Globus pallidus (tissue), 1 donor: Measurements from ENCODE around the gene MCTP1.

Experiments used
- DNase-seq: peaks from one replicate; pipeline ENCODE4 v3.0.0-alpha.2; 2015; ENCODE audit warnings: low spot score

The MCTP1 gene

DNA sequence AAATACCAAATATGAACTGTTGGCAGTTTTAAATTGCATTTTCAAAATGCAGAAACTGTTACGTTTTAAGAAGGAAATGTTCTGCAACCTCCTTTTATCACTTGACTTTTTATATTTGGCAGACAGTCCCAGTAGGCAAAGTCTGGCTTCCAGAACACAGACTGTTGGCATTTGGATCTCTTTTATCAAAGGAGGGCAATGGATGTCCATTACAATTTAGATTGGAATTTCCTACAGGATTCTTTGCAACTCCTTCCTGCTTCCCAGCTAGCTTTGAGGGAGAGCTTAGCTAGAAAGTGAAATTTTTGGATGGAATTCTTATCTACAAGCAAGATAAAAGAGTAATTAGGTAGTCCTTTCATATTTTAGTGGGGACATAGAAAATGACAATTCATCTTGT, 523.8 kb downstream of the MCTP1 start:
- no peak for DNase-seq

DNA sequence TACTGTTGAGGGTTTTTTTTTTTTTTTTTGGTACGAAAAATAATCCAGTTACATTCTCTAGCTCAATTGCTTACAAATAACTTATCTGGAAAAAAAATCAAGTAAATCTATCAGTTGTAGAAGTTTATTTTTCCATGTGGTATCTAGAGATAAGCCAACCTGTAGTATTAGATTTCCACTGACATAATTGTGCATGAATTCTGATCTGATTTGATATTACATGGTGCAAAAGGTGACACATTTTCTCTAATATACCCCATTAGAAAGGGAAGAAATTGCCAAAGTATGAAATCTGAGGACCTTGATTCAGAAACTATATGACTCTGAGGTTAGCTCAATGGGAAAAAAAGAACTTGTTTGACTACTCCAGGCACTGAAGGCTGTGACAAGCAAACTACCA, 524.9 kb downstream of the MCTP1 start:
- DNase-seq = no peak

DNA sequence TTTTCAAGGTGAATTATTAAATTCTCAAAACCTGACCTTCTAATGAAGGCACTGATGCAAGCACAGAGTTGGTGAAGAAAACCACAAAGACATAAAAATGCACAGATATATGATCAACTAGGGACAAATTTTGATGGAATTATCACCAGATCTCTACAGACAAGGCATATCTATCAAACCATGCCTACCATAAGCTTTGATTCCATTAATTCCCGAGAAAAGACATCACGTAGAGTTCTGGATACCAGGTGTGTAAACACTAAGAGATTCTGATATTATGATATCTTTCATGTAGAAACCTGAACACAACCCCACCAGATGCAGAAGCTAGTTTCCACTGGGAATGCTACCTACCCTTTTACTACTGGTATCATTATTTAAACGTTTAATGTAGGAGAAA, 525.9 kb downstream of the MCTP1 start:
- DNase-seq = no peak

DNA sequence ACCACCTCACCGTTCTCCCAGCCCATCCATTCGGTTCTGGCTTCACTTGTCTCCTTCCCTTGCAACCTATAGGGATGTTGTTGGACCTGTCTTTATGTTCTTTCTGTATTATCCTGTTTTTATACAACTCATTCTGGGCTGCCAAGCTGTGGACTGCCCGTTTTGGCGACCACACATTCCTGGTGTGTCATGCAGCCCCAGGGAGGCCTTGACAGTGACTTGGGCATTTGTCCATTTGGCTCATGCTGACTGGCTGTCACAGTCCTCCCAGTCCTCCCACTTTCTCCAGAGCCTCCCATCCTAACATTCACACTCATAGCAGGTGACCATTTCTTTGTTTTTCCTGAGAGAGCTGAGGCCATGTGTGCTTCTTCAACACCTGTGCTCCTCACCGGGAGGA, 530.1 kb downstream of the MCTP1 start:
- DNase-seq = no peak

DNA sequence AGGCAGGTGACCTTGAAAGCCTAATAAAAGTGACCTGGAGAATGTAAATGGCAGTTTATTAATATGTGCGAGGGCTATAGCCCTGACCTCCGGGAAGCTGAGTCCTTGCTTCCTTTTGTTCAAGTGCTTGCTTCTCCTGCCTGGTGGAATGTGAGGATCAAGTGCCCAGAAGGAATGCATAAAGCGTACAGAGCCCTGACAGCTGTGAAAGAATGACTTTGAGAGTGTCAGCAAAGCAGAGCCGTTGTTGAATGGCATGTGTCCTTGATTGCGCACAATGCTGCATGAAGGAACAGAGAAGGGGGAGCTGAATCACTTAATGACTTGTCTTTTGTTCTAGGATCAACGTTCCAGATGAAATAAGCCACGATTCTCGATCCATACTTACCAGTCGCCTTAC, 533.4 kb downstream of the MCTP1 start:
- no peak for DNase-seq

DNA sequence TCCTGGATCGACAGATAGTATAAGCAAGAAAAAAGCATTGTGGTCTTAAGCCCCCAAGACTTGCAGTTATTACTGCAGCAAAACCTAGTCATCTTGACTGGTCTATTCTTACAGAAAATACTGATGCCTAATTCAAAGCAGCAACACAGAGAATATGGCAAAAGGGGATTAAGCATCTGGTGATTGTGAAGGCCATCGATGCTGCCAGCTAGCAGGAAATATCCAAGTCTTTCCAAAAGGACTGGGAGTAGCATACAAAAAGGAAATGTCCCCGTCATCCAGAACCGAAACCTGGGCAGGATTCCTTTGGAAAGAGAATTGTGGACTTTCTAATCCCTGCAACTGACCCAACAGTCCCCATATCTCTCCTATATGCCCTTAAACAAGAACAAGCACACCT, 534.2 kb downstream of the MCTP1 start:
- DNase-seq = no peak

DNA sequence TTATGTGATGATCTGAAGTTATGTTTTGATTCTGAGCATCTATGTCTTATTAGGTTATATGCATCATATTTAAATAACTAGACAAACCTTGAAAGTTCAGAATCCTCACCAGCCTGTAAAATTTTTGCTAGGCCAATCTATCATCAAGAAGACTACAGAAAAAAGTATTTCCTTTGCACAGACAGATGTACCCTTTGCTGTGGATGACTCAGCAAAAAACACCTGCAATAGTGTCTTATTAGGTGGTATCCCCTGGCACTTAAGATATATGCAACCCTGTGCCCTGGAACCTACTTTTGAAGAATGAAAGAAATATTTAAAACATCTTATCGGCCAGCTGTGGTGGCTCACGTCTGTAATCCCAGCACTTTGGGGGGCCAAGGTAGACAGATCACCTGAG, 535.9 kb downstream of the MCTP1 start:
- DNase-seq = no peak

DNA sequence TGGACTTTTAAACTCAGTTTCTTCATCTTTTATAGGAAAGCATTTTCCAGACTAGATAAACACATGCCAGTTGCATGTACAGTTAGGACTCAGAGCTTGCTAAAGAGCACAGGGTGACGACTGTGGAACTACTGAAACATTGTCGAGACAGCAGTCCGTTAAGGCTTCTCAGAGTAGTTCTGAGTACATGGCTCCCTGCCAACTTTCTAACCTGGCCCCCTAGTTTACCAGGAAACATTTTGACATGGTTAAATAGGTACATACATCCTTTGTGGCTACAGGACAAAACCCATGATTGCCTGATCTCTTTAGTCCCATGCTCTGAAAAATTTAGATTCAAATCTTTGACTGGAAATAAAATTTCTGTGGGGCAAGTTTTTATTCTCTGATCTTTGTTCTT, 536.7 kb downstream of the MCTP1 start:
- DNase-seq = no peak

DNA sequence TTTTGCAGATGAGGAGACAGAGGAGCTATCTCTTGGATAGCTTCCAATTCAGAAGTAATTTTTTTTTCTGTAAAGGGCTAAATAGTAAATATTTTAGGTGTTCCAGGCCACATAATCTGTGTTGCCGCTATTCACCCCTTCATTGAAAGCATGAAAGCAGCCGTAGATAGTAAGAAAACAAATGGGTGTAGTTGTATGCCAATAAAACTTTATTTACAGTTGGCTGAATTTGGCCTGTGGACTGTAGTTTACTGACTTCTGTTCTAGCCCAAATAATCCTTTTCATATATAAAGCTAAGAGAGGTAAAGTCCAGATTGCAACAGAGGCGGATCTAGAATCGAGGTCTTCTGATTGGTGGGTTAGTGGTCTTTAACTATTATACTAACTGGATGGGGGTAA, 537.5 kb downstream of the MCTP1 start:
- no peak for DNase-seq

DNA sequence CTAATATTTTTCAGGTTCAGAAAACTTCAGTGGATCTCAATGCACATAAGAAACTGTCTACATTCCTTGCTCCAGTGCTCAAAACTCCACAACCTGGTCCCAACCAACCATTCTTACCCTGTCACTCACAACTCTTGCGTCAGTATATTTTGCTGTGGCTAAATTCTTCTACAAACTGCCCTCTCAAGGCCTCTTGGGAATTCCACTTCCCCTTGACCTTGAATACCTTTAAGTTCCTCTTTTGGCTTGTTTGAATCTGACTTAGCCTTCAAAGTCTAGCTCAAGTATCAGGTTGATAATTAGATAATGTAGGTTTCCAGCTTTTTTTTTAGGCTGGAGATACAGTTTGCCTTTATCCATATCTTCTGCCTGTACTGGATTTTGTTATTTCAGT, 538.2 kb downstream of the MCTP1 start:
- DNase-seq = no peak

DNA sequence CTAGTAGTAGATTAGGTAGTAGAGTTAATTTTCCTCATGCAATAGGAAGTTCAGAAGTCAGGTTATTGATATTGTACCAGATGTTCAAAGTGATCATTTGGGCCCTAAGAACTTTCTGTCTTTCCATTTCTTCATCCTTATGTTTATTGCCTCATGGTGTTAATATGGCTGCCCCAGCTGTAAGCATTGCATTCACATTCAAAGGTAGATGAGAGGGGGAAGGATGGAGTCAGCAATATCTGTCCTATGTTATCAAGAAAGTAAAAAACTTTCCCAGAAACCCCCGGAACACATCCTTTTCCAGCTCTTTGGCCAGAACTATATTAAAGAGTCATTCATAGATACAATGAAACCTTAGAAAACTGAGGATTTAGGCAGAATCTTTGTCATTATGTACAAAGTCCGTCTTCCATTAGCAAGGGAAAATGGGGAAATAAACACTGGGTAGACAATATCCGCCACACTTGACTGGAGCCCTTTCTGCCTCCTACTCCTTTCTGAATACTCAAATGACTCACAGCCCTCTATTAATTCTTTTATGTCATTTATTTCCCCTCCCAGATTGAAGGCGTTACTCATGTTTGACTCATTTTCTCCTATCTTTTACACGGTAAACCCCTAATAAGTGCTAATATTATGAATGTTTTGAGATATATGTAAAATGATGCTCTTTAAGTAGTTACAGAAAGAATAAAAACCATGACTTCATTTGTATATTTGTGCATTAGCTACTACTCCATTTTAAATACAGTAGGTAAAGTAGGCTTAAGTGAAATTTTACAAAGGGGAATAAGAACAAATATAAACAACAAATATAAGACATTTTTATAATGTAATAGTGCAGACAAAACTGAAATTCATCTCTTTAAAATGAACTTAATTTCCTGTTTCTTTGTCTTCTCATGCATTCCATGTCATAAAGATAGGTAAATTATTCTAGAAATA, 538.8 kb downstream of the MCTP1 start:
- no peak for DNase-seq

DNA sequence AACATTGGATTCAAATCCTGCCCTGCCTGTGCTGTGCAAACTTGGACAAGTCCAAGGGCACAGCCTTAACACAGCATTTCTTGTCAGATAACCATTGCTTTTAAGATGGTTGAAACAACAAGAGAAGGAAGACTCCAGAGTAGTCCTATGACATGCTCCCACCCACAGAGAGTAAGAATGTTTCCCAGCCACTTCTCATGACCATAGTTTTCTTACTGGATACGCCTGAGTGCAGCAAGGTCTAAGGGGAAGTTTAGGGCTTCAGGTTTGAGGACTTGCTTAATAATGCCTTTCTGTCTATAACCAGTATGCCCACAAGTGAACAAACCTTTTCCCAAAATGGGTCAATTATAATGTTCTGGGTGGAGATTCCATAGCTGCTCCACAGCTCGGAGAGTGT, 540.0 kb downstream of the MCTP1 start:
- no peak for DNase-seq

DNA sequence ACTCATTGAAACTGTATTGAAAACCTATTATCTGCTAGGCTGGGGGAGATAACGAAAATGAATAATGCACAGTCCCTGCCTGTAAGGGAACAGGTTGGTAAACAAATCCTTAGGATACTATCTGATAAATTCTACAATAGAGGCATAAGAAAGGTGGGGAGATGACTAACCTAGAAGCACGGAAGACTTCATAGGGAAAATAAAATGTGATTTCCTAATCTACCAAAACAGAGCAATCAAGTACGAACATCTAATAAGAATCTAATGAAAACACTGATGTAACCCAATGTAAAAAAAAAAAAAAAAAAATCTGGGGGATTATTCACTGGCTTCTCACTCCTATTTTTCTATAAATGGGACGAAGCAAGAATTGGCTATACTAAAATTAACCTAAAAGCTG, 542.0 kb downstream of the MCTP1 start:
- DNase-seq = no peak

DNA sequence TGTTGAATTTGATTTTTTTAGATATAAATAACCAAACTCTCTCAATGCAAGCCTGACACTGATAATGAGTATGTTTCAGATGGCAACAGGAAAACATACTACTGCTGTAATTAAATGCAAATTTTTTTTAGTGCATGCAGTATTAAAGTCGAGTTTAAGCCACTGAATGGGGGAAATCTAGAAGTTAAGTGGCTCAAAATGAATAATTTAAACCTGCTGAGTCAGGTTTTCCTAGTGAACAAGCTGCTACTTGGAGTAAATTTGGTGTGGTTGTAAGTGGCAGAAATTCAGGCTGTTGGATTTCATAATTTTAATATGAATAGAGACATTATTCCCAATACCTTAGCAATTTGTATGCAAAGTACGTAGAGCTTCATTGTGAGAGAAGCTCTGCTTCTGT, 544.6 kb downstream of the MCTP1 start:
- no peak for DNase-seq

DNA sequence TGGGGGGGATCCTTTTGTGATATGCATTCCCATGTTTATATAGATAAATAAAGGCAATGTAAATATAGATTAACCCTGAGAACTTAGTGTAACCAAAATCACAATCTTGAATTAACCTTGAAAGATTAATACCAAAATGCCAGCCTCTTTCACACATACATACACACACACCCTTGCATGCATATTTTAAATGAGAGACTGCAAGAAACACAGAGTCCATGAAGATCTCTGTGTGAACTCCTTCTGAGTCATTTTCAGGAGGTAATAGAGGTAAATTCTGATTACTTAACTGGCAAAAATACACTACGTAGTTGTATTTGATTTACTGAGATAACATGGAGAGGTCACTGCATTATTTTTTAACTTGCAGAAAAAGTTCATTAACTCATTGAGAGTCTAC, 548.4 kb downstream of the MCTP1 start:
- no peak for DNase-seq

DNA sequence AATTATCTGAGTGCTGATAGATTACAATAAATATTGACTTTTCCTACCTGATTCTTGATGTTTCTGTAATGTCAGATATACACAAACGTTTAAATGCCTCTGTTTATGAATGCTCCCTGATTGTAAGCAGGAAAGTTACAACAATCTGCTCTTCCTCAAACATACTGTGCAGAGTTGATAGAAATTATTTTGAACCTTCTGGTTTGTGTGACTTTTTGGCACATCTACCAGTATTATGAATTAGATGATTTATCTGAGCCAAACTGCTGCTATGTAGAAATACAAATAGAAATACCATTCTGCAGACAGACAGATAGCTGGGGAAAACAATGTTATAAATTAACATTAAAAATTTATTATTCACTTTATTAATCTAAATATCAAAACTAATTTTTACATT, 553.4 kb downstream of the MCTP1 start:
- no peak for DNase-seq

DNA sequence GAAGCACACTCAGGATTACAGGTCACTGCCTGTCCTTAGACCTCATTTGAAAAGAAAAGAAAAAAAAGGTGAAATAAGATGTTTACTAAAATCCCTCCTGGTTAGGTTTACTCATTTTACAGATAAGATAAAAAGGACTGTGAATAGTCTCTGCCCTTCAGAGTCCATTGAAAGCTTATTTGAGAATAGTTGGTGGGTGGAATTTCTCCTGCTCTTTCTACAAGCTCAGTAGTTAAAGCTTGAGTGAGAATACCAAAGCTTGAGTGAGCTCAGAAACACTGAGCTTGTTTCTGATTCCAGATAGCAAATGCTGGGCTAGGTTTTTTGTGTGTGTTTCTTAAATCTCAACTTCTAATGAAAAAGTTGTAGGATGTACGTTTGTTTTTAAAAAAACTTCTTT, 559.8 kb downstream of the MCTP1 start:
- DNase-seq = no peak

DNA sequence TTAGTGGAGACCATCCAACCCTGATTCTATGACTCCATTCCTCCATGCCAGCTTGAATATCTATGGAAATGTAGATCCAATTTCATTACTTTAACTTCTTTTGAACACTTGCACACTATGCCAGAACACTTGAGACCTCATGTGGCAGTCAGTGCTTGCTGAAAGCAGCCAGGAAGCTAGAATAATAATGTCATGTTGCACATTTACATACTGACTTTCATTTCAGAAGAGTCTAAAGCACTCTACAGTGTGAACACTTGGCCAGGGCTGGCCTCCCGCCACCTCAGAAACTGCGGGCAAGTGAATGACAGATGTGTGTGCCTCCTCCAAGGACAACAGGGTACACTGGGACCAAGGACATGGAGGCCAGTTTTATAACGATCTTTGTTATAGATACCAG, 569.1 kb downstream of the MCTP1 start:
- no peak for DNase-seq

DNA sequence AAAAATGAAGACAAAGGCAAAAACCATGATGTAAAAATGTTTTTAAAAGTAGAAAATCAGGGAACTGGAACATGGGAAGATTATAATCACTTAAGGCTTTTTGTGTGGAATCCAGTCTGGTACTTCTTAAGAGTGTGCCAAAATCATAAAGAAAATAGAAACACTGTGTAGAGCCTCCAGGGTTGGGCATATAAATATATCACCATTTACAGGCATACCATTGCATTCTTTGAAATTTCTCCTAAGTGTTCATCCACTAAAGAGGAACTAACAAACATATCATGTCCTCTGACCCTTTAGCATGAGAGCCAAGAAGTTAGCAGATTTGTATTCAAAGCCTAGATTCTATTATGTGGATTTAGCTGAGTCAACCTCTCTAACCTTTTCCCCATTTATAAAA, 573.1 kb downstream of the MCTP1 start:
- DNase-seq = no peak

DNA sequence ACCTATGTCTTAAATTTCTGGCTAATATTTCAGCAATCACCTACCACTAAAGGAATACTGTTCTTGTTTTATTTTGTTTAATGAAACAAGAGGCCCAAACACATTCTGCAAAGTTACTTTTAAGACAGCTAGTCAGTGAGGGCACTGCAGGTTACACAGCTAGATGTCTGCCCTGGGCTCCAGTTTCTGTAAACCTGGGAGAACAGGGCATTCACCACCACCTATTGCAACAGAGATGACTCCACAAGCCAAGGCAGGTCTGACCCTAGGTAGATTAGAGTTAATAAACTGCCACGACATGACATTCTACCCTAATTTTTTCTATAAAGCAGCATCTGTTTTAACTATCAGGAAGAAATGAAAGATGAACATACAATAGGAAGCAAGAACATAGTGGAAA, 575.6 kb downstream of the MCTP1 start:
- no peak for DNase-seq

DNA sequence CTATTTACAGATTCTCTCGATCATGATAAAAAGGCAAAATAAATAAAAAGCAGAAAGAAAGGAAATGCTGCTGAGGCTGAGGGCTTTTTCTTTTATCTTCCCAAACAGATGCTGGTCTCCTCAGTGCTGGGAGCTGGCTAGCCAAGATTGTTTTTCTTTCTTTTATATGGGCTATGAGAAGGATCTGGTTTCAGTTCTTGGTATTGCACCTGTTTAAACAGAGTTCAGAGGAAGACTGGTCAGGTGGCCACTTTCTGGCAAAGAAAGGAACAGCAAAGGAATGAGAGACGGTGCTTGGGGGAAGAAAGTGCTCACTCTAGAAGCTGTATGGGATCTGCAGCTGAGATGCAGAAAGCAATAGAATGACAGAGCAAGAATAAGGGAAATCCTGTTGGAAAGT, 577.5 kb downstream of the MCTP1 start:
- DNase-seq = no peak

DNA sequence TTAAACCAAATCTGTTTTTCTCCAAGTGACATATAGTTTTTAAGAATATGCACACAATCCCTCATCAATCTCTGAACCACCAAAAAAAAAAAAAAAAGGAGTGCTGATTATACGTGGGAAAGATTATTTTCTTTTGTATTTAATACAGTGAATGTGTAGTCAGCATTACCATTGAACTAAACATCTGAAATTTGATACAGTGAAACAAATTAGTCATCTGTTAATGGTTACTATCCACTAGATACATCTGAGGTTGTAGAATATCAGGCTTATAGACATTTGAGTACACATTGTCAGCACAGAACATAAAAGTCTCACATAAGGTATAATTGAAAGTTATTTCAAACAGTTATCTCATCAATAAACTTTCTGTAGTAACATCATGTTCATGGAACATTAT, 579.5 kb downstream of the MCTP1 start:
- DNase-seq = no peak

DNA sequence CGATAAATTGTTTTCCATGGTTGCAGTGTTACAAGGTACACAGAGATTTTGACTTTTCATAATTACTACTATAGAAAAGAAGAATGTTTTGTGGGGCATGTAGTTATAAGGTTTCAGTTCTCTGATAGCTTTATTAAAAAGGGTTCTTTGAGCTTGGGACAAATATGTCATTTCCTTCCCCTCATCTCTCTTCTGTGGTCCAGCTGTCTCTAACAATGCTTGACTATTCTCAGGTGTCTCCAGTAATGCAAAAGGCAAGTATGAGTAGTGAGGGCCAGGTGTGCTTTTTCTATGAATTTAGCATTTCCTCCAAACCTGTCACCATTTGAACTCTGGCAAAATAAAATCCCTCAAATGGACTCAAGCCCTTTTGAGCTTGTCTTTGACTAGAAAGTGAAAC, 582.2 kb downstream of the MCTP1 start:
- no peak for DNase-seq

DNA sequence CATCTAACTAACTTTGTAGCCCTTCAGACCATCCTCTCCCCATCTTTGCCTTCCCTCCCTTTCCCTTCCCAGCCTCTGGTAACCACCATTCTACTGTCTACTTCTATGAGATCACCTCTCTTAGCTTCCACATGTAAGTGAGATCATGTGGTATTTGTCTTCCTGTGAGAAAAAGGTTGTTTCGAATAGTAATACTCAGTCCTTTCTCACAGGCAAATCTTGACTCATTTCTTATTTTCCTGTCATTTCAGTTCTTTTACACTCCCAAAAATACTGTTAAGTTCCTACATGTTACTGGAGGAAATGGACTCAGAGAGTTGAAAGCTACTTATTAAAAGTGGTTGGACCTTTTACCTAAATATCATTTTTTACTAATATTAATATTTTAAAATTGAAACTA, 584.3 kb downstream of the MCTP1 start:
- DNase-seq = no peak
